A673 (cell line): ENCODE results near the gene CFAP73. TPM values are rescaled to one million over a fixed set of nuclear protein-coding genes. Genes with fewer than 3 reads are reported as not detected.
"Not testable (repeated sequence)": the region's sequence is repeated elsewhere in the genome, so short reads cannot be mapped to it uniquely, and the experiment has no call there.

Experiments
- BruUV-seq: library from RNA; stranded (reverse); fragments of 400-500 nt; replicated peaks from 2 replicates; lab custom pipeline; 2021; lab: Mats Ljungman, UMichigan
- CTCF ChIA-PET: fragments of 300-600 bp; sonication (Branson Sonifier 250); formaldehyde crosslinking; loops from one replicate; lab custom pipeline; 2022; ENCODE audit warnings: antibody characterized with exemption; lab: Charles Lee
- POLR2A ChIA-PET: fragments of 300-600 bp; sonication (Branson Sonifier 250); formaldehyde crosslinking; loops from one replicate; lab custom pipeline; 2022; ENCODE audit warnings: antibody characterized with exemption; ENCODE audit not compliant: low non-redundant PET; lab: Charles Lee
- DNase-seq: peaks from one replicate; pipeline ENCODE4 v3.0.0-alpha.2; 2015; ENCODE audit warnings: low spot score
- H3K27ac ChIP-seq: fragments of 200-600 bp; sonication (generic); 2 replicates; pipeline ENCODE4 v1.5.1; 2016; ENCODE audit warnings: mixed run types, low read depth, mild to moderate bottlenecking, mixed read lengths, antibody characterized with exemption, low read length; ENCODE audit not compliant: poor library complexity, severe bottlenecking
- H3K27me3 ChIP-seq: fragments of 200-600 bp; sonication (generic); replicated peaks from 2 replicates; pipeline ENCODE4 v1.6.1; 2017; ENCODE audit warnings: mixed run types, low read depth, mild to moderate bottlenecking, mixed read lengths, antibody characterized with exemption, low read length; ENCODE audit not compliant: insufficient read depth, poor library complexity
- H3K36me3 ChIP-seq: fragments of 200-600 bp; sonication (generic); 2 replicates; pipeline ENCODE4 v1.6.1; 2016; ENCODE audit warnings: mixed run types, mild to moderate bottlenecking, mixed read lengths, antibody characterized with exemption, low read length; ENCODE audit not compliant: insufficient read depth, poor library complexity, severe bottlenecking
- H3K4me1 ChIP-seq: fragments of 200-600 bp; sonication (generic); 2 replicates; pipeline ENCODE4 v1.6.1; 2017; ENCODE audit warnings: mixed run types, mild to moderate bottlenecking, mixed read lengths, antibody characterized with exemption, low read length; ENCODE audit not compliant: insufficient read depth, poor library complexity, severe bottlenecking
- H3K4me3 ChIP-seq: fragments of 200-600 bp; sonication (generic); 2 replicates; pipeline ENCODE4 v1.5.1; 2016; ENCODE audit warnings: low read depth, mixed run types, mild to moderate bottlenecking, mixed read lengths, low read length; ENCODE audit not compliant: poor library complexity, severe bottlenecking
- H3K9me3 ChIP-seq: fragments of 200-600 bp; sonication (generic); 2 replicates; pipeline ENCODE4 v1.6.1; 2016; ENCODE audit warnings: mixed run types, low read depth, mild to moderate bottlenecking, mixed read lengths, antibody characterized with exemption, low read length; ENCODE audit not compliant: poor library complexity, severe bottlenecking
- CTCF ChIP-seq: fragments of 300-800, 200-600 bp; sonication (generic); conservative IDR thresholded peaks from 2 replicates; pipeline ENCODE4 v1.5.1; 2017; ENCODE audit warnings: low read depth, mild to moderate bottlenecking, antibody characterized with exemption, low read length, moderate library complexity, mixed read lengths
- EZH2 ChIP-seq: fragments of 200-600 bp; sonication (generic); IDR thresholded peaks from 2 replicates; pipeline ENCODE4 v1.6.1; 2017; ENCODE audit warnings: borderline replicate concordance, low read depth, mild to moderate bottlenecking, mixed read lengths, antibody characterized with exemption, low read length; ENCODE audit not compliant: poor library complexity, severe bottlenecking
- intact Hi-C: fragments of 100-400 bp; cut with micrococcal nuclease; formaldehyde crosslinking; loops from one replicate; pipeline ENCODE4 v1.10.0; 2022; ENCODE audit not compliant: unreplicated experiment
- total RNA-seq: library from RNA; stranded (reverse); gene quantifications from 2 replicates; pipeline ENCODE4 v1.2.3, GENCODE V29; 2021

Gene CFAP73
- total RNA-seq, 1 experiment from 2014 or later, result not detected

GRCh38 chr12:113115455-113116126 is 33.9 kb upstream of the CFAP73 start:
- H3K4me1 ChIP-seq, result no peaks in the 10 kb centered on the region
- no peak for DNase-seq
- no peaks in the 10 kb centered on the region for H3K9me3 ChIP-seq
- no peaks in the 10 kb centered on the region for H3K27me3 ChIP-seq
- no peak for TF ChIP-seq EZH2
- TF ChIP-seq CTCF, result no peak
- no peaks in the 10 kb centered on the region for H3K36me3 ChIP-seq
- ChIA-PET POLR2A (no interaction called here), CTCF (no interaction called here)
- H3K27ac ChIP-seq, result no peak overlapping the region
- intact Hi-C loops, result no loop called here
- H3K4me3 ChIP-seq, result no peak overlapping the region
- BruUV-seq, result no TSS peak

GRCh38 chr12:113116875-113117274 is 32.6 kb upstream of the CFAP73 start:
- Histone ChIP-seq H3K27ac (no peak overlapping the region), H3K9me3 (no peaks in the 10 kb centered on the region), H3K36me3 (no peaks in the 10 kb centered on the region), H3K4me3 (no peak overlapping the region), H3K4me1 (no peaks in the 10 kb centered on the region), H3K27me3 (no peaks in the 10 kb centered on the region)
- intact Hi-C loops, result no loop called here
- ChIA-PET POLR2A (interaction anchor here (0.6 kb wide), 1 partner anchor 25 kb away, joined by 3 read pairs; no protein-coding TSS in a partner anchor), CTCF (no interaction called here)
- DNase-seq, result peak; percentile 42
- no TSS peak for BruUV-seq
- TF ChIP-seq EZH2 (no peak), CTCF (no peak)

- POLR2A ChIA-PET, CTCF ChIA-PET, DNase-seq, intact Hi-C loops, H3K36me3 ChIP-seq, H3K4me3 ChIP-seq, H3K4me1 ChIP-seq, H3K9me3 ChIP-seq, H3K27ac ChIP-seq, H3K27me3 ChIP-seq, BruUV-seq: not testable (repeated sequence)
Observed at GRCh38 chr12:113117684-113118083, 31.8 kb upstream of the CFAP73 start.

- Histone ChIP-seq H3K4me1 (no peaks in the 10 kb centered on the region), H3K4me3 (no peak overlapping the region), H3K27ac (no peak overlapping the region), H3K27me3 (no peaks in the 10 kb centered on the region), H3K9me3 (no peaks in the 10 kb centered on the region), H3K36me3 (no peaks in the 10 kb centered on the region)
- no peak for DNase-seq
- no TSS peak for BruUV-seq
- POLR2A ChIA-PET, result no interaction called here
- CTCF ChIA-PET, result no interaction called here
- TF ChIP-seq EZH2, result no peak
- TF ChIP-seq CTCF, result no peak
- intact Hi-C loops, result no loop called here
Observed at GRCh38 chr12:113118142-113118541, 31.4 kb upstream of the CFAP73 start.
